HG03439 (cell line): ENCODE data around the gene RERE.
A peak's percentile ranks its signal among the peaks of the same experiment; 100 is the strongest.

Experiments used
- ATAC-seq: cut with Tn5 transposase; IDR thresholded peaks from one replicate; pipeline ENCODE4 v1.9.1; 2021; ENCODE audit warnings: mild to moderate bottlenecking, moderate library complexity; ENCODE audit not compliant: unreplicated experiment

RERE gene

GRCh38 chr1:8437347-8437746 is 380.1 kb downstream of the RERE start:
- no peak for ATAC-seq

- ATAC-seq = no peak
These were observed 381.8 kb downstream of the RERE start for GRCh38 chr1:8435569-8436071.

GRCh38 chr1:8434101-8434500 is 383.3 kb downstream of the RERE start:
- ATAC-seq = no peak

GRCh38 chr1:8431784-8432183 is 385.7 kb downstream of the RERE start:
- ATAC-seq = no peak

GRCh38 chr1:8431019-8431418 is 386.4 kb downstream of the RERE start:
- no peak for ATAC-seq

GRCh38 chr1:8430476-8430875 is 387.0 kb downstream of the RERE start:
- no peak for ATAC-seq

- ATAC-seq = no peak
These were observed 387.8 kb downstream of the RERE start for GRCh38 chr1:8429549-8430110.

- ATAC-seq = no peak
These were observed 389.0 kb downstream of the RERE start for GRCh38 chr1:8428441-8428840.

- ATAC-seq = no peak
These were observed 389.5 kb downstream of the RERE start for GRCh38 chr1:8427986-8428385.

- ATAC-seq = peak; percentile 53
These were observed 389.9 kb downstream of the RERE start for GRCh38 chr1:8427493-8427892.

GRCh38 chr1:8426996-8427395 is 390.4 kb downstream of the RERE start:
- no peak for ATAC-seq

- ATAC-seq = no peak
These were observed 391.7 kb downstream of the RERE start for GRCh38 chr1:8425781-8426161.

GRCh38 chr1:8425150-8425780 is 392.2 kb downstream of the RERE start:
- no peak for ATAC-seq

- ATAC-seq = no peak
These were observed 392.8 kb downstream of the RERE start for GRCh38 chr1:8424539-8425116.

GRCh38 chr1:8423692-8424538 is 393.5 kb downstream of the RERE start:
- ATAC-seq = no peak

- no peak for ATAC-seq
These were observed 394.2 kb downstream of the RERE start for GRCh38 chr1:8423269-8423691.

- no peak for ATAC-seq
These were observed 394.8 kb downstream of the RERE start for GRCh38 chr1:8422510-8423268.

- ATAC-seq = no peak
These were observed 395.7 kb downstream of the RERE start for GRCh38 chr1:8421721-8422120.

GRCh38 chr1:8420318-8420717 is 397.1 kb downstream of the RERE start:
- no peak for ATAC-seq

- ATAC-seq = no peak
These were observed 397.6 kb downstream of the RERE start for GRCh38 chr1:8419861-8420260.

GRCh38 chr1:8419172-8419571 is 398.3 kb downstream of the RERE start:
- ATAC-seq = no peak
